K562 (cell line): ENCODE measurements around the gene PGAP2. TPM values are rescaled to one million over a fixed set of nuclear protein-coding genes. Genes with fewer than 3 reads are reported as not detected.

Experiments
- BRCA1 ChIP-seq, 2 experiments: fragments of 450-650 bp in 1 of 2; sonication (generic) in 1 of 2; formaldehyde crosslinking in 1 of 2; IDR thresholded peaks; 2 replicates each; pipeline versions ENCODE4 v1.5.0 to v1.6.1; 2017 to 2020; ENCODE audit warnings: mild to moderate bottlenecking in 1 of 2, missing genetic modification reagents in 1 of 2
- GTF2F1 ChIP-seq: IDR thresholded peaks from 2 replicates; pipeline ENCODE4 v1.6.1; 2011; ENCODE audit warnings: low read depth, low read length, improper control_type of control experiment
- IRF2 ChIP-seq: sonication (generic); formaldehyde crosslinking; IDR thresholded peaks from 2 replicates; pipeline ENCODE4 v1.8.1; 2022; ENCODE audit warnings: mild to moderate bottlenecking, missing genetic modification reagents
- NR1H2 ChIP-seq: sonication (generic); formaldehyde crosslinking; IDR thresholded peaks from 2 replicates; pipeline ENCODE4 v1.4.0; 2020; ENCODE audit warnings: mild to moderate bottlenecking, missing genetic modification reagents
- NR2C2 ChIP-seq, 2 experiments: fragments of 200-800 bp in 1 of 2; sonication (Bioruptor generic) in 1 of 2; sonication (generic) in 1 of 2; formaldehyde crosslinking in 1 of 2; IDR thresholded peaks; 2 replicates each; pipeline versions ENCODE4 v1.6.1 to v1.8.0; 2016 to 2022; ENCODE audit warnings: mild to moderate bottlenecking in 1 of 2, missing compliant biosample characterization in 1 of 2, missing genetic modification characterization in 1 of 2, missing genetic modification reagents in 1 of 2
- PCBP1 ChIP-seq: fragments of 200-400 bp; formaldehyde crosslinking; IDR thresholded peaks from 2 replicates; pipeline ENCODE4 v1.6.1; 2018; ENCODE audit warnings: mild to moderate bottlenecking, low read depth, low read length; ENCODE audit not compliant: poor library complexity, severe bottlenecking
- POLR2G ChIP-seq: fragments of 200-400 bp; formaldehyde crosslinking; IDR thresholded peaks from 2 replicates; pipeline ENCODE4 v1.6.1; 2017; ENCODE audit warnings: low read depth, mild to moderate bottlenecking, antibody characterized with exemption, low read length, moderate library complexity
- PRPF4 ChIP-seq: fragments of 200-400 bp; formaldehyde crosslinking; IDR thresholded peaks from one replicate; pipeline ENCODE4 v1.6.1; 2017; ENCODE audit warnings: low read length, low read depth, mild to moderate bottlenecking; ENCODE audit not compliant: insufficient read depth, poor library complexity, severe bottlenecking
- RBFOX2 ChIP-seq: fragments of 200-400 bp; formaldehyde crosslinking; IDR thresholded peaks from 2 replicates; pipeline ENCODE4 v1.6.1; 2017; ENCODE audit warnings: low read depth, mild to moderate bottlenecking, low read length, moderate library complexity
- SIN3A ChIP-seq, 2 experiments: fragments of 150-350 bp in 1 of 2; IDR thresholded peaks; 2 replicates each; pipeline ENCODE4 v1.6.1; 2011 to 2016; ENCODE audit warnings: borderline replicate concordance in 2 of 2, low read depth in 2 of 2, low read length in 2 of 2, mild to moderate bottlenecking in 2 of 2, moderate library complexity in 2 of 2; ENCODE audit not compliant: control insufficient read depth in 1 of 2
- THAP12 ChIP-seq: fragments of 250-450 bp; sonication (Bioruptor Pico); IDR thresholded peaks from 2 replicates; pipeline ENCODE4 v1.9.0; 2021; ENCODE audit warnings: mild to moderate bottlenecking, inconsistent platforms
- ZNF23 ChIP-seq: fragments of 250-450 bp; sonication (Bioruptor Pico); IDR thresholded peaks from 2 replicates; pipeline ENCODE4 v1.4.0; 2020; ENCODE audit warnings: mild to moderate bottlenecking
- ZNF354B ChIP-seq: fragments of 250-450 bp; sonication (Bioruptor Pico); IDR thresholded peaks from 2 replicates; pipeline ENCODE4 v1.4.0; 2020
- ZNF384 ChIP-seq: IDR thresholded peaks from 2 replicates; pipeline ENCODE4 v1.6.1; 2012; ENCODE audit warnings: low read depth, low read length, improper control_type of control experiment
- ZNF609 ChIP-seq: sonication (generic); formaldehyde crosslinking; IDR thresholded peaks from 2 replicates; pipeline ENCODE4 v1.8.1; 2023; ENCODE audit warnings: missing genetic modification reagents, mild to moderate bottlenecking, borderline replicate concordance
- ZSCAN29 ChIP-seq: fragments of 450-650 bp; IDR thresholded peaks from 2 replicates; pipeline ENCODE4 v1.6.1; 2017
- polyA plus RNA-seq, 8 experiments: library from polyadenylated mRNA; depleted of rRNA in 4 of 8; stranded (reverse) in 5 of 8; unstranded in 3 of 8; fragments of >200 nt; fragmentation: Nextera tagmentation in 2 of 8; fragmentation: Illumina TruSeq in 1 of 8; extraction: Ambion mirVana in 2 of 8; extraction: Trizol in 1 of 8; gene quantifications; 2 replicates each; pipeline versions ENCODE4 v1.2.1 to v1.2.3, GENCODE V29; 2011 to 2014; ENCODE audit warnings: inconsistent platforms in 1 of 8, missing spikeins in 1 of 8
- total RNA-seq, 7 experiments: library from RNA; depleted of rRNA in 6 of 7; stranded (reverse); fragments of >200 nt in 6 of 7; fragmentation: Illumina TruSeq in 2 of 7; extraction: Trizol in 2 of 7; gene quantifications; 2 replicates each; pipeline versions ENCODE4 v1.2.1 to v1.2.3, GENCODE V29; 2011 to 2021; ENCODE audit warnings: low replicate concordance in 1 of 7
- TF ChIP-seq, protein P1 (sequence below): fragments of 250-450 bp; sonication (Bioruptor Pico); IDR thresholded peaks from 2 replicates; pipeline ENCODE4 v1.8.0; 2022; ENCODE audit warnings: inconsistent platforms, mild to moderate bottlenecking, moderate library complexity, borderline replicate concordance

Gene PGAP2
- total and polyA plus RNA-seq, 9 of the 15 experiments (the other 6 are each of a cell fraction or from before 2014, with no cell fraction given): 17.9 to 47.2 (median 33.7) TPM

DNA sequence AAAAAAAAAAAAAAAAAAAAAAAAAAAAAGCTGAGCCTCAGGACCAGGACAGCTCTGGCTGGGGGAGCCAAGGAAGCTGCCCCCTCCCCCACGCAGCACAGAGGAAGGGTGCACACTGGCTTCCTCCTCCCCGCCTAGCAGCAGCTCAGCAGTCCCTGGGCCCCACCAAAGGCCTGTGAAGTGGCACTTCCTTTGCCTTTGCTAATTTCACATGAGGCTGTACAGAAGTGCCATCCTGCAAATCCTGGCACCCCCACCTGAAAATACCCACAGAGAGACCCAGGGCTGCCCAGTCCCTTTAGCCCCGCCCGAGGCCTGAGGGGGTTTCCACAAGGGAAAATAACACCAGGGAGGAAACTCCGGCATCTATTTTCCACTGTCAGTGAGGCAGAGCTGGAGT is 28.5 kb downstream of the PGAP2 start (continued):
- no peak for TF ChIP-seq ZNF609 (CRISPR knock-in tag)
- TF ChIP-seq ZNF384: peak; percentile 76
- peak; percentile 42 for TF ChIP-seq RBFOX2
- 0 out of 2 replicates have a peak, but pooled peaks have one; percentile 43 for TF ChIP-seq POLR2G
- no peak for TF ChIP-seq ZNF23 (CRISPR knock-in tag)
- no peak for TF ChIP-seq NR1H2 (CRISPR knock-in tag)
- TF ChIP-seq THAP12 (CRISPR knock-in tag): no peak
- TF ChIP-seq ZSCAN29: no peak
- TF ChIP-seq BRCA1 (IDR thresholded peaks at IDR 0.05): no peak
- no peak for TF ChIP-seq BRCA1 (CRISPR knock-in tag; IDR thresholded peaks at IDR 0.05)
- TF ChIP-seq NR2C2 (CRISPR knock-in tag; IDR thresholded peaks at IDR 0.05): no peak
- no peak for TF ChIP-seq NR2C2 (tag; IDR thresholded peaks at IDR 0.05)
- TF ChIP-seq SIN3A (IDR thresholded peaks at IDR 0.05; ENCODE audit: borderline replicate concordance in 2 of 2, control insufficient read depth in 1 of 2, low read depth in 2 of 2, low read length in 2 of 2): no peak
- TF ChIP-seq IRF2 (CRISPR knock-in tag): no peak
- TF ChIP-seq PRPF4: no peak
- no peak for TF ChIP-seq GTF2F1
- TF ChIP-seq, protein P1, sequence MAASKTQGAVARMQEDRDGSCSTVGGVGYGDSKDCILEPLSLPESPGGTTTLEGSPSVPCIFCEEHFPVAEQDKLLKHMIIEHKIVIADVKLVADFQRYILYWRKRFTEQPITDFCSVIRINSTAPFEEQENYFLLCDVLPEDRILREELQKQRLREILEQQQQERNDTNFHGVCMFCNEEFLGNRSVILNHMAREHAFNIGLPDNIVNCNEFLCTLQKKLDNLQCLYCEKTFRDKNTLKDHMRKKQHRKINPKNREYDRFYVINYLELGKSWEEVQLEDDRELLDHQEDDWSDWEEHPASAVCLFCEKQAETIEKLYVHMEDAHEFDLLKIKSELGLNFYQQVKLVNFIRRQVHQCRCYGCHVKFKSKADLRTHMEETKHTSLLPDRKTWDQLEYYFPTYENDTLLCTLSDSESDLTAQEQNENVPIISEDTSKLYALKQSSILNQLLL (CRISPR knock-in tag): no peak
- TF ChIP-seq PCBP1: no peak
- no peak for TF ChIP-seq ZNF354B (CRISPR knock-in tag)
